ENCODE results near the gene KCND2. TPM values are rescaled to one million over a fixed set of nuclear protein-coding genes. Genes with fewer than 3 reads are reported as not detected.

KCND2 gene
- total and polyA plus RNA-seq, 2 of the 8 experiments (the other 6 are each of a cell fraction or from before 2014, with no cell fraction given), result 4.6 to 7.7 TPM

GRCh38 chr7:120587243-120587642 lies 314.3 kb downstream of the KCND2 start:
- peaks cover 0 to 2% (median 0%) of the 10 kb centered on the region in 4 experiments; a peak in 2 of 7 replicates for H3K4me1 ChIP-seq (replicated peaks in 1 of 4; ENCODE audit: control insufficient read depth in 3 of 4, insufficient read depth in 4 of 4, low read length in 3 of 4)
- no peak for TF ChIP-seq SAP30 (IDR thresholded peaks at IDR 0.05; ENCODE audit: insufficient read depth, insufficient replicate concordance, low read length)
- TF ChIP-seq SP1 (IDR thresholded peaks at IDR 0.05; ENCODE audit: low read depth, low read length), result no peak
- no peak for TF ChIP-seq BCL11A (IDR thresholded peaks at IDR 0.05; ENCODE audit: low read depth in 2 of 2, low read length in 2 of 2)
- TF ChIP-seq TAF7 (optimal IDR thresholded peaks at IDR 0.05; ENCODE audit: borderline replicate concordance, low read depth, low read length), result no peak
- no peak for TF ChIP-seq GABPA (IDR thresholded peaks at IDR 0.05; ENCODE audit: borderline replicate concordance, insufficient read depth, low read length)
- TF ChIP-seq RBBP5 (IDR thresholded peaks at IDR 0.05; ENCODE audit: borderline replicate concordance, low read depth, low read length), result no peak
- TF ChIP-seq JUND (IDR thresholded peaks at IDR 0.05; ENCODE audit: low read length), result no peak
- TF ChIP-seq HDAC6 (IDR thresholded peaks at IDR 0.05; ENCODE audit: low read depth, low read length), result no peak
- no peak for TF ChIP-seq TCF12 (IDR thresholded peaks at IDR 0.05; ENCODE audit: low read depth, low read length)
- TF ChIP-seq, protein P1, sequence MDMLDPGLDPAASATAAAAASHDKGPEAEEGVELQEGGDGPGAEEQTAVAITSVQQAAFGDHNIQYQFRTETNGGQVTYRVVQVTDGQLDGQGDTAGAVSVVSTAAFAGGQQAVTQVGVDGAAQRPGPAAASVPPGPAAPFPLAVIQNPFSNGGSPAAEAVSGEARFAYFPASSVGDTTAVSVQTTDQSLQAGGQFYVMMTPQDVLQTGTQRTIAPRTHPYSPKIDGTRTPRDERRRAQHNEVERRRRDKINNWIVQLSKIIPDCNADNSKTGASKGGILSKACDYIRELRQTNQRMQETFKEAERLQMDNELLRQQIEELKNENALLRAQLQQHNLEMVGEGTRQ (IDR thresholded peaks at IDR 0.05; ENCODE audit: low read length), result no peak
- no peak for TF ChIP-seq SIRT6 (IDR thresholded peaks at IDR 0.05; ENCODE audit: low read length)
- TF ChIP-seq PHF8 (conservative IDR thresholded peaks at IDR 0.05; ENCODE audit: low read depth, low read length), result no peak
- TF ChIP-seq GTF2F1 (IDR thresholded peaks at IDR 0.05; ENCODE audit: borderline replicate concordance, low read depth, low read length), result no peak
- no peak for TF ChIP-seq SP4 (IDR thresholded peaks at IDR 0.05; ENCODE audit: low read length)
- H3K9ac ChIP-seq (replicated peaks in 1 of 4; ENCODE audit: extremely low read depth in 1 of 4, low read depth in 3 of 4, low read length in 3 of 4), result no peak overlapping the region
- H2BK12ac ChIP-seq (ENCODE audit: low read depth, low read length), result no peak overlapping the region
- no peak overlapping the region for H3K23ac ChIP-seq (ENCODE audit: insufficient read length)
- H4K91ac ChIP-seq (replicated peaks; ENCODE audit: insufficient read length, low read length), result no peak overlapping the region
- FAIRE-seq, result peak; percentile 7
- H3K27me3 ChIP-seq (replicated peaks in 1 of 4; ENCODE audit: control insufficient read depth in 3 of 4, extremely low read depth in 1 of 4, insufficient read depth in 3 of 4, low read length in 3 of 4), result no peaks in the 10 kb centered on the region
- no peak overlapping the region for H2BK15ac ChIP-seq (ENCODE audit: low read length)
- H3K79me2 ChIP-seq (ENCODE audit: control insufficient read depth in 1 of 2, insufficient read depth in 2 of 2, low read length in 2 of 2), result no peaks in the 10 kb centered on the region
- H3K4me2 ChIP-seq (ENCODE audit: insufficient read depth in 1 of 2, low read depth in 2 of 2, low read length in 2 of 2), result no peak overlapping the region
- POLR2A ChIA-PET (ENCODE audit: partially characterized antibody), result no interaction called here
- H2AK5ac ChIP-seq (ENCODE audit: low read depth, low read length), result no peak overlapping the region
- no peak overlapping the region for H3K4ac ChIP-seq (replicated peaks; ENCODE audit: insufficient read length, low read depth, low read length)
- CTCF ChIA-PET (ENCODE audit: partially characterized antibody), result no interaction called here
- H2BK5ac ChIP-seq (ENCODE audit: low read depth, low read length), result no peak overlapping the region
- no peak overlapping the region for H2BK20ac ChIP-seq (ENCODE audit: low read length)
- no peak overlapping the region for H3K18ac ChIP-seq (ENCODE audit: extremely low read depth, low read length)
- 88% methylated on average over 3 of the region's 3 CpGs; no CpG with 5 or more reads in 1 of the 2 experiments for WGBS, 2 experiments (ENCODE audit: extremely low coverage in 1 of 2, insufficient coverage in 1 of 2, insufficient read length in 1 of 2, insufficient replicate concordance in 2 of 2, low coverage in 1 of 2, low lambda C conversion rate in 2 of 2, missing lambda C conversion rate in 1 of 2)
- H3K27ac ChIP-seq (ENCODE audit: low read depth, low read length), result no peak overlapping the region
- no peak overlapping the region for H2AFZ ChIP-seq (ENCODE audit: low read length)
- no peak overlapping the region for H3K4me3 ChIP-seq (ENCODE audit: extremely low read depth in 1 of 4, insufficient read depth in 2 of 4, low read depth in 3 of 4, low read length in 4 of 4)
- H4K8ac ChIP-seq (ENCODE audit: extremely low read depth, insufficient read depth, low read length), result no peak overlapping the region
- no peak overlapping the region for H3K56ac ChIP-seq (replicated peaks; ENCODE audit: insufficient read length, low read depth, low read length)
- no peak overlapping the region for H3K14ac ChIP-seq (ENCODE audit: insufficient read length)
- no peak overlapping the region for H4K5ac ChIP-seq (ENCODE audit: insufficient read length, low read depth, low read length)
- no peaks in the 10 kb centered on the region for H4K20me1 ChIP-seq (replicated peaks in 1 of 2; ENCODE audit: control insufficient read depth in 1 of 2, insufficient read depth in 2 of 2, low read length in 2 of 2)
- no peaks in the 10 kb centered on the region for H3K79me1 ChIP-seq (ENCODE audit: low read depth, low read length)
- DNase-seq (ENCODE audit: low read depth in 1 of 2, low spot score in 2 of 2), result no peak
- H3K23me2 ChIP-seq (ENCODE audit: low read depth, low read length), result no peaks in the 10 kb centered on the region; the same call in 1 of the 2 replicates
- H3K36me3 ChIP-seq (ENCODE audit: control insufficient read depth in 2 of 4, insufficient read depth in 4 of 4, low read length in 3 of 4), result no peaks in the 10 kb centered on the region
- H3K9me3 ChIP-seq (ENCODE audit: insufficient read depth in 2 of 2, low read depth in 1 of 2, low read length in 1 of 2), result no peaks in the 10 kb centered on the region
- H2BK120ac ChIP-seq (replicated peaks; ENCODE audit: low read depth, low read length), result no peak overlapping the region
